Endothelial cell of umbilical vein (primary cell): ENCODE results near the gene RALGPS1. TPM values are rescaled to one million over a fixed set of nuclear protein-coding genes. Genes with fewer than 3 reads are reported as not detected.

ENCODE experiments used
- BruUV-seq: library from RNA; stranded (reverse); fragments of 400-500 nt; replicated peaks from 2 replicates; lab custom pipeline; 2021; lab: Mats Ljungman, UMichigan
- CTCF ChIA-PET: fragments of 300-600, 350-600 bp; sonication (Branson Sonifier 250); formaldehyde crosslinking; loops from one replicate; lab custom pipeline; 2021; ENCODE audit warnings: antibody characterized with exemption, inconsistent platforms; lab: Charles Lee
- POLR2A ChIA-PET: fragments of 300-600, 350-600 bp; sonication (Branson Sonifier 250); formaldehyde crosslinking; loops from one replicate; lab custom pipeline; 2021; ENCODE audit warnings: antibody characterized with exemption, inconsistent platforms; lab: Charles Lee
- DNase-seq: peaks from one replicate; pipeline ENCODE4 v3.0.0-alpha.2; 2011; ENCODE audit warnings: low read depth, low spot score
- FAIRE-seq: peaks from 2 replicates; lab custom pipeline; 2011; peaks lifted over from hg19 to GRCh38; lab: Jason Lieb, UNC
- H2AFZ ChIP-seq: 2 replicates; pipeline ENCODE4 v1.6.0; 2012; ENCODE audit warnings: low read depth, low read length, control low read depth, inconsistent platforms
- H3K27ac ChIP-seq: 2 replicates; pipeline ENCODE4 v1.5.1; 2011; ENCODE audit warnings: low read depth, mild to moderate bottlenecking, control low read depth, low read length, moderate library complexity; ENCODE audit not compliant: insufficient read depth
- H3K27me3 ChIP-seq, 2 experiments: 2 replicates each; pipeline versions ENCODE4 v1.6.0 to v1.6.1; 2011; ENCODE audit warnings: low read length in 2 of 2, mixed read lengths in 1 of 2; ENCODE audit not compliant: control insufficient read depth in 2 of 2, insufficient read depth in 2 of 2
- H3K36me3 ChIP-seq, 2 experiments: 2 replicates in 1 of 2; 3 replicates in 1 of 2; pipeline ENCODE4 v1.5.1; 2011; ENCODE audit warnings: low read length in 2 of 2, mild to moderate bottlenecking in 1 of 2, moderate library complexity in 1 of 2; ENCODE audit not compliant: control insufficient read depth in 2 of 2, insufficient read depth in 2 of 2; ENCODE audit errors: extremely low read depth in 1 of 2
- H3K4me1 ChIP-seq: 3 replicates; pipeline ENCODE4 v1.5.1; 2011; ENCODE audit warnings: mild to moderate bottlenecking, low read length; ENCODE audit not compliant: control insufficient read depth, insufficient read depth; ENCODE audit errors: extremely low read depth
- H3K4me2 ChIP-seq: 2 replicates; pipeline ENCODE4 v1.6.1; 2011; ENCODE audit warnings: low read length, control low read depth, mixed read lengths; ENCODE audit not compliant: insufficient read depth
- H3K4me3 ChIP-seq, 3 experiments: fragments of 200-600 bp in 1 of 3; sonication (generic), shearing (Covaris generic) in 1 of 3; replicated peaks in 1 of 3; 2 replicates each; pipeline ENCODE4 v1.5.1; 2011 to 2016; ENCODE audit warnings: control low read depth in 3 of 3, low read length in 3 of 3, mild to moderate bottlenecking in 2 of 3, inconsistent platforms in 1 of 3, low read depth in 1 of 3, moderate library complexity in 1 of 3; ENCODE audit not compliant: insufficient read depth in 1 of 3
- H3K79me2 ChIP-seq: 2 replicates; pipeline ENCODE4 v1.6.0; 2012; ENCODE audit warnings: low read length, inconsistent platforms; ENCODE audit not compliant: control insufficient read depth, insufficient read depth
- H3K9ac ChIP-seq: replicated peaks from 2 replicates; pipeline ENCODE3; 2011; ENCODE audit warnings: low read length, control low read depth; ENCODE audit not compliant: insufficient read depth; ENCODE audit errors: extremely low read depth
- H3K9me1 ChIP-seq: replicated peaks from 3 replicates; pipeline ENCODE4 v1.6.0; 2011; ENCODE audit warnings: mild to moderate bottlenecking, low read length; ENCODE audit not compliant: control insufficient read depth, insufficient read depth; ENCODE audit errors: extremely low read depth
- H3K9me3 ChIP-seq: replicated peaks from 2 replicates; pipeline ENCODE4 v1.5.1; 2012; ENCODE audit warnings: low read length, inconsistent platforms; ENCODE audit not compliant: control insufficient read depth, insufficient read depth
- H4K20me1 ChIP-seq: replicated peaks from 2 replicates; pipeline ENCODE3; 2011; ENCODE audit warnings: mild to moderate bottlenecking, low read length; ENCODE audit not compliant: control insufficient read depth, insufficient read depth; ENCODE audit errors: extremely low read depth
- EZH2 ChIP-seq: IDR thresholded peaks from 2 replicates; pipeline ENCODE4 v1.6.1; 2012; ENCODE audit warnings: borderline replicate concordance, low read depth, mild to moderate bottlenecking, moderate library complexity, low read length, inconsistent platforms; ENCODE audit not compliant: severe bottlenecking
- FOS ChIP-seq: IDR thresholded peaks from 2 replicates; pipeline ENCODE4 v1.6.1; 2011; ENCODE audit warnings: mild to moderate bottlenecking, low read length, moderate library complexity, borderline replicate concordance; ENCODE audit not compliant: insufficient read depth
- GATA2 ChIP-seq: IDR thresholded peaks from 2 replicates; pipeline ENCODE4 v1.7.0; 2011; ENCODE audit warnings: low read depth, mild to moderate bottlenecking, moderate library complexity, mixed read lengths, low read length; ENCODE audit not compliant: insufficient read length, insufficient read depth
- JUN ChIP-seq: IDR thresholded peaks from 2 replicates; pipeline ENCODE4 v1.6.1; 2011; ENCODE audit warnings: borderline replicate concordance, low read depth; ENCODE audit not compliant: insufficient read length, insufficient read depth
- MYC ChIP-seq: IDR thresholded peaks from one replicate; pipeline ENCODE4 v1.6.1; 2011; ENCODE audit warnings: mild to moderate bottlenecking, low read depth, low read length
- POLR2A ChIP-seq: IDR thresholded peaks from 2 replicates; pipeline ENCODE4 v1.6.1; 2012; ENCODE audit warnings: low read depth, mild to moderate bottlenecking, control low read depth, low read length
- POLR2AphosphoS5 ChIP-seq: IDR thresholded peaks from 2 replicates; pipeline ENCODE4 v1.6.1; 2012; ENCODE audit warnings: low read depth, mild to moderate bottlenecking, control low read depth, low read length, moderate library complexity; ENCODE audit not compliant: insufficient read depth
- dilution Hi-C: fragments of 300-500 bp; cut with MboI; formaldehyde crosslinking; loops from one replicate; pipeline ENCODE4 v1.15.0; 2019; ENCODE audit warnings: low sequenced_read_pairs; ENCODE audit not compliant: extremely low pct_ligation_motif_present
- intact Hi-C: fragments of 100-400 bp; cut with micrococcal nuclease; formaldehyde crosslinking; loops from one replicate; pipeline ENCODE4 v1.10.0; 2022
- polyA plus RNA-seq, 4 experiments: library from polyadenylated mRNA; depleted of rRNA in 3 of 4; stranded (reverse) in 3 of 4; unstranded in 1 of 4; fragments of >200 nt; gene quantifications; 2 replicates each; pipeline versions ENCODE4 v1.2.1 to v1.2.3, GENCODE V29; 2011 to 2012; ENCODE audit warnings: missing spikeins in 1 of 4
- total RNA-seq: library from RNA; stranded (reverse); gene quantifications from 2 replicates; pipeline ENCODE4 v1.2.3, GENCODE V29; 2021
- TF ChIP-seq, protein P1 (sequence below): IDR thresholded peaks from 2 replicates; pipeline ENCODE4 v1.6.1; 2011; ENCODE audit not compliant: insufficient read depth, insufficient read length
- TF ChIP-seq, protein P2 (sequence below), 2 donors: IDR thresholded peaks; 1 replicate in 1 of 2; 2 replicates in 1 of 2; pipeline ENCODE4 v1.5.1; 2011; ENCODE audit warnings: low read length in 2 of 2, mild to moderate bottlenecking in 2 of 2, moderate library complexity in 2 of 2, control low read depth in 1 of 2, inconsistent platforms in 1 of 2, low read depth in 1 of 2; ENCODE audit not compliant: insufficient read depth in 1 of 2; ENCODE audit errors: extremely low read depth in 1 of 2

RALGPS1 gene
- total and polyA plus RNA-seq, 2 donors (not counting 3 experiments of a cell fraction or from before 2014, with no cell fraction given), result 3.8 to 5.5 TPM

DNA sequence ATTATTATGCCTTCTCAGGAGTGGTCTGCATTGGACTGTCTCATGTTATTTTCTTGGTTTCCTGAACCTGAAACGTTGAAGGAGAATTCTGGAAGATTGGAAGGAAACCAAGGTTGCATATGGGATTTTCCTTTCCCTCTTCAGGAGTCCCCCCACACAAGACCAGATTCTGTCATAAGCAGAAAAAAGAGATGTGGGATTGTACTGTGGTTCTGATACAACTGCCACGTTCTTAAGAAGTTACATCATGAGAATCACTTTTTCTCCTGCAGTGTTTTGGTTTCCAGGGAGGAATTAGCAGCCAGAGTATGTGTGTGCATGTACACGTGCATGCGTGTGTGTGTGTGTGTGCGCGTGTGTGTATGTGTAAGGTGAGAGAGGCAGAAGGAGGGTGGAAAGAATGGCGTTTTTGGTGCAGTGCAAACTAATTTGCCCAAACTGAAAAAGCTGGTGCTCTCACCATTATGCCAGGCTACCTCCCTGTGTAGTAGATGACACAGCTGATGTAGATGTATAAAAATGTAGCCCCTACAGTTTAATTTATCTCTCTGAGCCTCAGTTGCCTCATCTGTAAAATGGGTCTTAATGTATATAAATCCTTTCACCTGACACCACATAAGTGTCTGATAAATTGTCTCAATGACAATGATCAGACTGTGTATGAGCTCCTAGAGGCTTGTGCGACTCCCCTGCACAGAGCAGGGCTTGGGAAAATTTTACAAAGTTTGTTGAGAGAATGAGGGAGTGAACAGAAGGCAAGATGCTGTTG lies 38.6 kb downstream of the RALGPS1 start:
- TF ChIP-seq MYC (no peak), FOS (no peak), GATA2 (no peak), JUN (no peak), EZH2 (no peak), POLR2AphosphoS5 (no peak), POLR2A (no peak)
- TF ChIP-seq, protein P1, sequence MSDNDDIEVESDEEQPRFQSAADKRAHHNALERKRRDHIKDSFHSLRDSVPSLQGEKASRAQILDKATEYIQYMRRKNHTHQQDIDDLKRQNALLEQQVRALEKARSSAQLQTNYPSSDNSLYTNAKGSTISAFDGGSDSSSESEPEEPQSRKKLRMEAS, result no peak
- TF ChIP-seq, protein P2, sequence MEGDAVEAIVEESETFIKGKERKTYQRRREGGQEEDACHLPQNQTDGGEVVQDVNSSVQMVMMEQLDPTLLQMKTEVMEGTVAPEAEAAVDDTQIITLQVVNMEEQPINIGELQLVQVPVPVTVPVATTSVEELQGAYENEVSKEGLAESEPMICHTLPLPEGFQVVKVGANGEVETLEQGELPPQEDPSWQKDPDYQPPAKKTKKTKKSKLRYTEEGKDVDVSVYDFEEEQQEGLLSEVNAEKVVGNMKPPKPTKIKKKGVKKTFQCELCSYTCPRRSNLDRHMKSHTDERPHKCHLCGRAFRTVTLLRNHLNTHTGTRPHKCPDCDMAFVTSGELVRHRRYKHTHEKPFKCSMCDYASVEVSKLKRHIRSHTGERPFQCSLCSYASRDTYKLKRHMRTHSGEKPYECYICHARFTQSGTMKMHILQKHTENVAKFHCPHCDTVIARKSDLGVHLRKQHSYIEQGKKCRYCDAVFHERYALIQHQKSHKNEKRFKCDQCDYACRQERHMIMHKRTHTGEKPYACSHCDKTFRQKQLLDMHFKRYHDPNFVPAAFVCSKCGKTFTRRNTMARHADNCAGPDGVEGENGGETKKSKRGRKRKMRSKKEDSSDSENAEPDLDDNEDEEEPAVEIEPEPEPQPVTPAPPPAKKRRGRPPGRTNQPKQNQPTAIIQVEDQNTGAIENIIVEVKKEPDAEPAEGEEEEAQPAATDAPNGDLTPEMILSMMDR (IDR thresholded peaks at IDR 0.05; ENCODE audit: extremely low read depth in 1 of 2, insufficient read depth in 1 of 2, low read depth in 1 of 2, low read length in 2 of 2), result no peak
- H3K79me2 ChIP-seq, result no peaks in the 10 kb centered on the region
- POLR2A ChIA-PET, result no interaction called here
- CTCF ChIA-PET, result interaction anchor here (1.0 to 1.8 kb wide), 3 partner anchors 12 to 245 kb away, joined by 3 to 6 read pairs (median 4); no protein-coding TSS in a partner anchor
- no peak overlapping the region for H3K4me2 ChIP-seq
- H3K4me1 ChIP-seq, result no peaks in the 10 kb centered on the region
- no TSS peak for BruUV-seq
- no peak overlapping the region for H2AFZ ChIP-seq
- H4K20me1 ChIP-seq, result no peaks in the 10 kb centered on the region
- no peak overlapping the region for H3K9ac ChIP-seq
- DNase-seq, result no peak
- no peaks in the 10 kb centered on the region for H3K9me3 ChIP-seq
- intact Hi-C loops, result no loop called here
- no peaks in the 10 kb centered on the region for H3K9me1 ChIP-seq
- FAIRE-seq, result no peak
- dilution Hi-C loops, result no loop called here
- H3K36me3 ChIP-seq, result no peaks in the 10 kb centered on the region
- peaks cover 0 to 1% of the 10 kb centered on the region in 2 experiments for H3K27me3 ChIP-seq
- H3K27ac ChIP-seq, result no peak overlapping the region
- H3K4me3 ChIP-seq, result no peak overlapping the region
